NCI-H146 treated with DMSO at 0.1 percent for 48 hours (cell line): ENCODE data around the gene DUSP22.

Experiments used
- DNase-seq: peaks from one replicate; lab custom pipeline; 2025; ENCODE audit not compliant: unreplicated experiment; lab: John Stamatoyannopoulos, UW

DUSP22 gene

GRCh38 chr6:308768-309167, 16.5 kb downstream of the DUSP22 start:
- no peak for DNase-seq

DNA sequence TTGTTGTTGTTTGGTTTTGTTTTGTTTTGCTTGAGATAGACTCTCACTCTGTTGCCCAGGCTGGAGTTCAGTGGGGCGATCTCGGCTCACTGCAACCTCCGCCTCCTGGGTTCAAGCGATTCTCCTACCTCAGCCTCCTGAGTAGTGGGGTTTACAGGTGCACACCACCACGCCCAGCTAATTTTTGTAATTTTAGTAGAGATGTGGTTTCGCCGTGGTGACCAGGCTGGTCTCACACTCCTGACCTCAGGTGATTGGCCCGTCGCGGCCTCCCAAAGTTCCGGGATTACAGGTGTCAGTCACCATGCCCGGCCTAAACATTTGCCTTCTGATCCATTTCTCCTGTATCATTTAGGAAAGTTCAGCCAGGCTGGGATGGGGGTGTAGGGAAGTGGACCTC, 17.7 kb downstream of the DUSP22 start:
- DNase-seq, result no peak

DNA sequence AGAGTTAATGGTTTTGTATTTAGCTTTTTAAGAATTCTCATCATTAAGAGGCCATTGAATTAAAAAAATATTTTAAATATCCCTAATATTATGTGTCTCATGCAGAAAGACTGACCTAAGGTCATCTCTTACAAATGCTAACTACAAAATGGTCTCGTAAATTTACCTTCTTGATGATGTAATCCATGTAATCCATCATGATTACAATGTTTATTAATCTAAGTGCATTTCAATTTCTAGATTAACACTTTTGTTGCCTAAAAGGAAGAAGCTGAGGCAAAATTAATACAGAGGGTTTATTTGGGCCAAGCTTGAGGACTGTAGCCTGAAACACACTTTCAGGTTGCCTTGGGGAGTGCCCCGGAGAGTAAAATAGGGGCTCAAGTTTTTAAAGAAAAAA, 18.4 kb downstream of the DUSP22 start:
- DNase-seq, result no peak

DNA sequence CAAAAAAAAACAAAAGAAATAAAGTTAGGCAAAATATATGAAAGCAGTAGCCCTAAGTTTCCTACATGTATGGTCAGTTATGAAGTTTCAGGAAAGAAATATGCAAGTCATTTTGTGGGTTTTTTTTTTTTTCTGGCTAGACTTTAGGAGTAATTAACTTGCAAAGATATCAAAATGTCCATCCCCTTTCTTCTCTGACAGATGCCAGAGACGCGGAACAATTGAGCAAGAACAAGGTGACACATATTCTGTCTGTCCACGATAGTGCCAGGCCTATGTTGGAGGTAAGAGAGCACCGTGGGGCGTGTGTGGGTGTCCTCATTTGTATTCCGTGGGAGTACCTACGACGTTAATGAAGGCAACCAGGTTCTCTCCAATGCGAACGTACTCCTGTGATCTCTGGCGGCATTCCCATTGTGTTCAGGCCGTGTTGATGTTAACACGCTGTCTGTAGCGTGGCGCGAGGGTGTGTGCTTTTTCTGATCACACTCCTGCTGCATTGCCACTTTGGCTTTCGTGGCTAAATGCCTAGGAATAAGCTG, 19.5 kb downstream of the DUSP22 start:
- no peak for DNase-seq

DNA sequence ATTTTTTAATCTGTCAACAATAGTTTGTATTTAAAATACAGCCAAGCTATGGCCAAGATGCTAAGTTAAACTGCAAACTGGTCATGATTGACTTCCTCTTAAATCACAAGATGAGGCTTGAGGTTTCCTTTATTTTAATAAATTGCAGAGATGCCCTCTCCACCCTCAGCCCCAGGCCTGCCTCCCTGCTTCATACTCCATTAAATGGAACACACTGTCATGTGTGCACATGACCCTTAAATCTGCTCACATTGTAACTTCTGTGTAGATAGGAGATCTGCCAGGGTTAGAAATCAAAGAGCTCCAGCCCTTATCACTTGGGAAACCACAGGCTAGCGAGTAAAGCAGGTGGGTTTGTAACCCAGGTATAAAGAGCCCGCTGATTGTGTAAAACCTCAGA, 20.8 kb downstream of the DUSP22 start:
- no peak for DNase-seq

GRCh38 chr6:313917-314316, 21.6 kb downstream of the DUSP22 start:
- no peak for DNase-seq

GRCh38 chr6:314377-314776, 22.1 kb downstream of the DUSP22 start:
- DNase-seq, result no peak

DNA sequence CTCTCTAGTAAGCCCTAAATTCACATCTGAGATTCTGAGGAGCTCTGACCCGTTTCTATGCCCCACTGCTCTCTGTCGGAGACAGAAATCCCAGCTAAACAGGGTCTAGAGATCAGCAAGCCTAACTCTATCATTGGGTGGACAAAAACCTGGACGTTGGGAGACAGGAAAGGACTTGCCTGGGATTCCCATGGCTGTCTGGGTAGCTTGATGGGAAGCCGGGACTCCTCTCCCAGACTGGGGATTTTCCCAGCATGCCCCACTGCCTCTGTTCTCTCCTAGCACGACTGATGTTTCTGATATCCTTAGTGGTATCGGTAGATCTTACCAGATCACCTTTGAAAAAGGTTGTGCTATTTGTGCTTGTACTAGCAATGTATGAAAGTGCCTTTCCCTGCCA, 22.9 kb downstream of the DUSP22 start:
- no peak for DNase-seq

DNA sequence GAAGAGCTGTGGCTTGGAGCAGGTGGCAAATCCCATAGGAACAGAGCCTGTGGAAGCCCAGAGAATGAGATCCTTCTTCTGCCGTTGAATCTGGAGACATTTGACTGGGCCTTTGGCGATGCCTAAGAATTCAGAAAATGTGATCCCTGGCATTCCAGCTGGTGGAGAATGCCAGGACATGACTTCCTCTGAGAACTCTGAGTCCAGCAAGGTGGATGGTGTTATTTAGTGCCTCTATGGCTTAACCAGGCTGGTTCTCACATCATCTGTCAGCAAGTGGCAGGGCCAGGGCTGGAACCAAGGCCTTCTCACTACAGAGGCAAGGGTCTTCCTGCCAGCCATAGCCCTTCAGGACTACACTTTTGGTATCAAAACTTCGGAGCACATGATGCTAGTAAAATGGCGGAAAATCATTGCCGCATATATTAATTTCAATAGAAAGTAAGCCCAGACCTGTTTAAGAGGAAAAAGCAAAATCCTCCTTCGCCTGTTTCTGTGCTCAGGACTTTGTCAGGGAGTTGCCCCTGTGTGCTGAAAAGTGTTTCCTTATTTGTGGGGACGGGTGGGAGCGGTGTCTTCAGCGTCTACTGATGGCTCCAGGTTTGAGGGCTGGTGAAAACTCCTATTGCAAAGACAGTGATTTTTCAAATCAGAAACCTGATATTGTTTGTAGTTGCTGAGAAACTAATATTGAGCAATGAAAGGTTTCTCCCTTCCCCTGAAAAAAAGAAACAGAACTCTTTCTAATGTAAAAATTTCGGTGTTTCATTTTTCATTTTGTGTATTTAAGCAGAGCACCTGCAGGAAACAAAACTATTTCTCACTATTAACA, 23.9 kb downstream of the DUSP22 start:
- DNase-seq, result no peak

- DNase-seq, result no peak
Observed at GRCh38 chr6:316753-317038, 24.4 kb downstream of the DUSP22 start.

- no peak for DNase-seq
Observed at GRCh38 chr6:317060-317447, 24.8 kb downstream of the DUSP22 start.

DNA sequence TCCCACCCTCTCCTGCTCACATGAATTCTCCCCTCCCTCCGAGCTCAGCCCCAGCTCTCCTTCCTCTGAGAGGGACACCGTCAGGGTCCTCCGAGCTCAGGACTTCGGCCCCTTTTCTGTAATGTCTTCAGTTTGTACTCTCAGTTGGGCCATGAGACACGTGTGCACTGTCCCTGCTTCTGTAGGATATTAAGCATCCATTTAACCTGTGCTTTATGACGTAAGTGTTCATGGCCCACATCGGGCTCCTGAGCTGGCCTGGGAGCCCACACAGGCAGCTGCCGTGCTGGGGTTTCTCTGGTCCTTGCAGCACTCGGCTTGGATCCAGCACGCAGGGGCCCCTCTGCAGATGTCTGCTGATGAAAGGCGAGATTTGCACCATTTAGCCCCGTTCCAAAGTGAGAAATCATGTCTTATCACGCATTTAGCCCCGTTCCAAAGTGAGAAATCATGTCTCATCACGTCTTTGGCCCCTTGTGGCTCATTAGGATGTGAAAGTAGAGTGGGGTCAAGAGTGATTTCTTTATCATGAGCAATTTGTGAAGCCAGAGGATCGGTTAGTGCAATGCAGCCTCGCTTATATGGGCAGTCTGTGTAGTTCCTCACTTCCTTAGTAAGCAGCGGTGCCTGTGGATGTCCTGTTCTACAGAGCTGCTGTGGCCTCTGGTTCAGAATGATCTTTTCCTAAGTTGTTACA, 25.3 kb downstream of the DUSP22 start:
- no peak for DNase-seq

GRCh38 chr6:318243-318890, 26.1 kb downstream of the DUSP22 start:
- DNase-seq, result no peak

GRCh38 chr6:319177-320131, 27.2 kb downstream of the DUSP22 start:
- DNase-seq, result no peak

- no peak for DNase-seq
Observed at GRCh38 chr6:320351-321157, 28.3 kb downstream of the DUSP22 start.

DNA sequence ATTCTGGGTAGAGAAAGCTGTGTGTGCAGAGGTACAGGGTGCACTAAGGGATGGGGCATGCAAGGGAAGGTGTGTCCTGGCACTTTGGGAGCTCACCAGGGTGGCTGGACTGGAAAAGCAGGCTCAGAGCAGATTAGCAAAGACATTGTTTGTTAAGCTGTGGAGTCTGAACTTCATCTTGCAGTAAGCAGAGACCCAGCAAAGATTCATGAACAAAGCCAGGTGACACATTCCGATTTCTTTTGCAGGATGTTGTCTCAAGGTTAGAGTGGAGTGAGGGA, 28.8 kb downstream of the DUSP22 start:
- DNase-seq, result no peak

DNA sequence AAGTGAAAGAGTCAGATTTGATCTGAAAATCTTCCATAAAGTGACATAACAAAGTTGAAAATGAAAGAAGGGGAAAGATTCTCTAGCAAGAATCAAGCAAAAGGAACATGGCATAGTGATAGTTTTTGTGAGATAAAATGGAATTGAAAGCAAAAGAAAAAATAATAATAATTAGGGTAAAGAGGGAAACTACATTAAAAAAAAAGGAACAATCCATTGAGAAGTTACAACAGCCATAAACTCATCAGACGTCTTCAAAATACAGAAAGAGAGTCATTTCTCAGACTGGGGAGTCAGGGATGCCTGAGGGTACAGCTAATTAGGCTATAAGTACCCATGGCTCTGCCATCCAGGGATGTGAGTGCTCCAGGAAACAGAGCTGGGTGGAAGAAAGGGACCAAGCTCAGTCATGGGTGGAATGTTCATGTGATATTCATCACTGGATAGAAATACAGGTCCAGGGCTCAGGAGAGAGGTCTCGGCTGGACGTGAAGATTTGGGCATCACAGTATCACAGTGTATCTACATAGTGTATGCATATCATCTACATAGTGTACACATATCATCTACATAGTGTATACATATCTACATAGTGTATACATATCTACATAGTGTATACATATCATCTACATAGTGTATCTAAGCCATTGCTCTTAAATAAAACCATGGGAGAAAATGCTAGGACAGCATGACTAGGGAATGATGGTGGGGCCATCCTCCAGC, 29.4 kb downstream of the DUSP22 start:
- no peak for DNase-seq

- no peak for DNase-seq
Observed at GRCh38 chr6:322259-322930, 30.1 kb downstream of the DUSP22 start.
